Measurements from ENCODE around the gene PARD6B. TPM values are rescaled to one million over a fixed set of nuclear protein-coding genes. Genes with fewer than 3 reads are reported as not detected.

Gene PARD6B
- total and polyA plus RNA-seq, 2 of the 13 experiments (the other 11 are each of a cell fraction or from before 2014, with no cell fraction given), result 6.9 to 22.2 TPM

GRCh38 chr20:50790651-50791277 lies 59.4 kb downstream of the PARD6B start (continued):
- TF ChIP-seq PRDM15 (CRISPR knock-in tag; IDR thresholded peaks at IDR 0.05) (peak; percentile 74; the same call in 1 of the 2 replicates), ZNF263 (CRISPR knock-in tag; IDR thresholded peaks at IDR 0.05) (peak; percentile 84), FOXP4 (CRISPR knock-in tag; IDR thresholded peaks at IDR 0.05) (peak; percentile 77), ZNF562 (CRISPR knock-in tag; IDR thresholded peaks at IDR 0.05; ENCODE audit: borderline replicate concordance) (no peak), ZNF317 (CRISPR knock-in tag; IDR thresholded peaks at IDR 0.05) (peak; percentile 84; the same call in 1 of the 2 replicates), ZFP91 (CRISPR knock-in tag; IDR thresholded peaks at IDR 0.05; ENCODE audit: borderline replicate concordance) (peak; percentile 96), ZNF354B (CRISPR knock-in tag; IDR thresholded peaks at IDR 0.05) (0 out of 2 replicates have a peak, but pooled peaks have one; percentile 21), AKAP8 (CRISPR knock-in tag; IDR thresholded peaks at IDR 0.05) (no peak), ZSCAN12 (CRISPR knock-in tag; IDR thresholded peaks at IDR 0.05) (0 out of 2 replicates have a peak, but pooled peaks have one; percentile 31), ZNF629 (CRISPR knock-in tag; conservative IDR thresholded peaks at IDR 0.05) (peak; percentile 67), ZBTB44 (CRISPR knock-in tag; IDR thresholded peaks at IDR 0.05) (peak; percentile 29; the same call in 1 of the 2 replicates), SNRNP70 (IDR thresholded peaks at IDR 0.05; ENCODE audit: low read depth, low read length) (no peak), ZNF260 (CRISPR knock-in tag; IDR thresholded peaks at IDR 0.05; ENCODE audit: borderline replicate concordance, low read depth) (no peak), MLLT10 (CRISPR knock-in tag; IDR thresholded peaks at IDR 0.05) (no peak)

Measured in HepG2 (cell line).